GM12878 (cell line): Measurements from ENCODE around the gene TMC7. TPM values are rescaled to one million over a fixed set of nuclear protein-coding genes. Genes with fewer than 3 reads are reported as not detected.

ENCODE experiments used
- ATAC-seq: fragments of 200-7000 bp; cut with Tn5 transposase; 3 replicates; pipeline ENCODE4 v1.9.1; 2020; ENCODE audit warnings: mild to moderate bottlenecking, moderate library complexity
- BruUV-seq: library from RNA; stranded (reverse); fragments of 400-500 nt; replicated peaks from 2 replicates; lab custom pipeline; 2021; lab: Mats Ljungman, UMichigan
- CTCF ChIA-PET: fragments of 300-600 bp; sonication (Branson Sonifier 250); formaldehyde crosslinking; extraction: SDS; loops from one replicate; lab custom pipeline; 2021; ENCODE audit warnings: inconsistent platforms; lab: Yijun Ruan, JAX
- POLR2A ChIA-PET: fragments of 350-600 bp; formaldehyde crosslinking; extraction: SDS; loops from one replicate; lab custom pipeline; 2021; ENCODE audit warnings: inconsistent platforms; lab: Charles Lee
- RAD21 ChIA-PET: fragments of 300-600 bp; sonication (Branson Sonifier 250); formaldehyde crosslinking; loops from one replicate; lab custom pipeline; 2023; ENCODE audit warnings: antibody characterized with exemption; ENCODE audit not compliant: unreplicated experiment; lab: Charles Lee
- SMC1A ChIA-PET: fragments of 300-600 bp; sonication (Branson Sonifier 250); formaldehyde crosslinking; loops from one replicate; lab custom pipeline; 2023; ENCODE audit not compliant: unreplicated experiment, uncharacterized antibody; lab: Charles Lee
- DNase-seq: peaks from one replicate; pipeline ENCODE4 v3.0.0-alpha.2; 2011; ENCODE audit warnings: low read depth, low spot score
- FAIRE-seq: peaks from 3 replicates; lab custom pipeline; 2011; peaks lifted over from hg19 to GRCh38; lab: Jason Lieb, UNC
- H2AFZ ChIP-seq: 2 replicates; pipeline ENCODE4 v1.6.0; 2011; ENCODE audit warnings: low read depth, low read length, control low read depth; ENCODE audit not compliant: control insufficient read depth
- H3K27ac ChIP-seq: 2 replicates; pipeline ENCODE4 v1.5.1; 2011; ENCODE audit warnings: control low read depth; ENCODE audit not compliant: control insufficient read depth, insufficient read depth
- H3K27me3 ChIP-seq, 2 experiments: replicated peaks in 1 of 2; 2 replicates each; pipeline versions ENCODE4 v1.6.0 to v1.6.1; 2011; ENCODE audit warnings: low read length in 1 of 2; ENCODE audit not compliant: control insufficient read depth in 2 of 2, insufficient read depth in 2 of 2
- H3K36me3 ChIP-seq, 2 experiments: 2 replicates each; pipeline ENCODE4 v1.5.1; 2011; ENCODE audit warnings: low read length in 1 of 2; ENCODE audit not compliant: control insufficient read depth in 2 of 2, insufficient read depth in 2 of 2
- H3K4me1 ChIP-seq: 2 replicates; pipeline ENCODE4 v1.6.1; 2011; ENCODE audit warnings: mild to moderate bottlenecking, low read length, moderate library complexity, mixed read lengths; ENCODE audit not compliant: control insufficient read depth, insufficient read depth
- H3K4me2 ChIP-seq: 2 replicates; pipeline ENCODE4 v1.6.0; 2011; ENCODE audit warnings: control low read depth; ENCODE audit not compliant: control insufficient read depth, insufficient read depth
- H3K4me3 ChIP-seq: fragments of 200-600 bp; sonication (generic); 2 replicates; pipeline ENCODE4 v1.5.1; 2016
- H3K79me2 ChIP-seq: 2 replicates; pipeline ENCODE4 v1.6.0; 2011; ENCODE audit warnings: low read length; ENCODE audit not compliant: control insufficient read depth, insufficient read depth
- H3K9ac ChIP-seq: 2 replicates; pipeline ENCODE4 v1.8.0; 2011; ENCODE audit warnings: low read length, control low read depth, mixed read lengths; ENCODE audit not compliant: control insufficient read depth, insufficient read depth
- H3K9me3 ChIP-seq: replicated peaks from 3 replicates; pipeline ENCODE4 v1.5.1; 2011; ENCODE audit warnings: mild to moderate bottlenecking, low read length; ENCODE audit not compliant: control insufficient read depth, insufficient read depth
- H4K20me1 ChIP-seq: 2 replicates; pipeline ENCODE4 v1.6.0; 2011; ENCODE audit not compliant: control insufficient read depth, insufficient read depth
- ATF2 ChIP-seq: IDR thresholded peaks from 2 replicates; pipeline ENCODE4 v1.6.1; 2012; ENCODE audit warnings: low read length, inconsistent platforms
- CHD1 ChIP-seq: IDR thresholded peaks from 2 replicates; pipeline ENCODE4 v1.6.1; 2012; ENCODE audit warnings: low read depth, low read length, improper control_type of control experiment
- EGR1 ChIP-seq, 2 experiments: IDR thresholded peaks; 1 replicate in 1 of 2; 2 replicates in 1 of 2; pipeline ENCODE4 v1.6.1; 2011 to 2012; ENCODE audit warnings: low read depth in 2 of 2, low read length in 2 of 2, borderline replicate concordance in 1 of 2, mild to moderate bottlenecking in 1 of 2, moderate library complexity in 1 of 2
- FOXK2 ChIP-seq: fragments of 450-650 bp; IDR thresholded peaks from 2 replicates; pipeline ENCODE4 v1.6.1; 2017; ENCODE audit warnings: mild to moderate bottlenecking, moderate library complexity
- IKZF1 ChIP-seq: fragments of 450-650 bp; conservative IDR thresholded peaks from 2 replicates; pipeline ENCODE4 v1.6.1; 2017; ENCODE audit warnings: antibody characterized with exemption, mild to moderate bottlenecking
- PAX5 ChIP-seq: IDR thresholded peaks from 2 replicates; pipeline ENCODE4 v1.6.1; 2011; ENCODE audit warnings: low read depth, low read length, borderline replicate concordance
- PAX8 ChIP-seq: fragments of 450-650 bp; IDR thresholded peaks from 2 replicates; pipeline ENCODE4 v1.6.1; 2017; ENCODE audit warnings: mild to moderate bottlenecking, moderate library complexity
- RB1 ChIP-seq: fragments of 450-650 bp; formaldehyde crosslinking; IDR thresholded peaks from 2 replicates; pipeline ENCODE4 v1.6.1; 2017; ENCODE audit warnings: mild to moderate bottlenecking, borderline replicate concordance
- RELB ChIP-seq: fragments of 450-650 bp; IDR thresholded peaks from 2 replicates; pipeline ENCODE4 v1.6.1; 2017; ENCODE audit warnings: low read depth, mild to moderate bottlenecking, moderate library complexity
- SMC3 ChIP-seq: IDR thresholded peaks from 2 replicates; pipeline ENCODE4 v1.6.1; 2011; ENCODE audit warnings: low read length, improper control_type of control experiment, borderline replicate concordance
- STAT1 ChIP-seq: fragments of 450-650 bp; conservative IDR thresholded peaks from 2 replicates; pipeline ENCODE4 v1.6.1; 2014; ENCODE audit warnings: antibody characterized with exemption, mild to moderate bottlenecking
- TAF1 ChIP-seq: IDR thresholded peaks from 2 replicates; pipeline ENCODE4 v1.6.1; 2011; ENCODE audit warnings: mild to moderate bottlenecking, low read depth, low read length, borderline replicate concordance
- ZBTB40 ChIP-seq: fragments of 450-650 bp; IDR thresholded peaks from 2 replicates; pipeline ENCODE4 v1.6.1; 2016; ENCODE audit warnings: mild to moderate bottlenecking, moderate library complexity, borderline replicate concordance
- ZZZ3 ChIP-seq: IDR thresholded peaks from 2 replicates; pipeline ENCODE4 v1.6.1; 2011; ENCODE audit warnings: low read depth; ENCODE audit not compliant: control insufficient read depth, insufficient read length
- WGBS: methylation state at CpG from one replicate; pipeline ENCODE4 v1.1.6; 2016; ENCODE audit warnings: low lambda C conversion rate; ENCODE audit not compliant: insufficient replicate concordance, insufficient coverage; ENCODE audit errors: missing lambda C conversion rate; 5-methylcytosine and 5-hydroxymethylcytosine counted together
- in situ Hi-C: fragments of 300-500 bp; cut with MboI; formaldehyde crosslinking; loops from 9 replicates; pipeline ENCODE4 v1.14.3; 2018; ENCODE audit warnings: mixed read lengths
- intact Hi-C: fragments of 100-400 bp; cut with micrococcal nuclease; formaldehyde crosslinking; loops from one replicate; pipeline ENCODE4 v1.14.2; 2022; ENCODE audit not compliant: unreplicated experiment
- polyA plus RNA-seq, 11 experiments: library from polyadenylated mRNA; depleted of rRNA in 4 of 11; unstranded in 6 of 11; stranded (reverse) in 5 of 11; fragments of >200 nt; fragmentation: Nextera tagmentation in 4 of 11; fragmentation: Illumina TruSeq in 1 of 11; extraction: Ambion mirVana in 4 of 11; extraction: Trizol in 1 of 11; gene quantifications; 1 replicate in 1 of 11; 2 replicates in 10 of 11; pipeline versions ENCODE4 v1.2.1 to v1.2.3, GENCODE V29; 2011 to 2016; ENCODE audit warnings: inconsistent platforms in 2 of 11, missing spikeins in 2 of 11, low read depth in 1 of 11
- total RNA-seq, 4 experiments: library from RNA; depleted of rRNA in 3 of 4; stranded (reverse); fragments of >200 nt in 3 of 4; fragmentation: Illumina TruSeq in 1 of 4; extraction: Trizol in 1 of 4; gene quantifications; 2 replicates each; pipeline versions ENCODE4 v1.2.1 to v1.2.3, GENCODE V29; 2013 to 2021
- TF ChIP-seq, protein P1 (sequence below): fragments of 450-650 bp; conservative IDR thresholded peaks from 2 replicates; pipeline ENCODE4 v1.6.1; 2017; ENCODE audit warnings: mild to moderate bottlenecking, moderate library complexity

The TMC7 gene
- total and polyA plus RNA-seq, 10 of the 15 experiments (the other 5 are each of a cell fraction or from before 2014, with no cell fraction given) = 0.15 TPM; not detected in 9

DNA sequence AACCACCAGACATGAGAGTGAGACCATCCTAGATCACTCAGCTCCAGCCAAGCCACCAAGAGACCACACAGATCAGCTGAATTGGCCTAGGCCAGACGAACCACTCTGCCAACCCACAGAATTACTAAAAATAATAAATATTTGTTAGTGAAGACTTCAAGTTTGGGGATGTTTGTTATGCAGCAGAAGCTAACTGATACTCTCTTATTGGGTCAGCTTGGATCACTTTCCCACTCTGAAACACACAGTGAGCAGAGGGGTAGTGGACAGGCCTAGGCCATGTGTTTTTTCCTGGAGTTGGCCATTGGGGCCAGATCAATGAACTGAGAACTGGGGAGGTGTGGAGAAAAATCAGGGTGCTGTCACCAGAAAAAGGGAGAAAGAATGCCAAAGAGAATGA lies 114.4 kb downstream of the TMC7 start:
- CTCF ChIA-PET = interaction anchor here (0.6 to 1.4 kb wide), 3 partner anchors 9 to 274 kb away, joined by 3 to 5 read pairs (median 3); no protein-coding TSS in a partner anchor
- TF ChIP-seq RB1 (no peak), PAX5 (no peak), FOXK2 (no peak), STAT1 (no peak), IKZF1 (no peak), CHD1 (no peak), EGR1 (IDR thresholded peaks at IDR 0.05; ENCODE audit: borderline replicate concordance in 1 of 2, low read depth in 2 of 2, low read length in 2 of 2) (no peak), TAF1 (no peak), ZZZ3 (no peak), ZBTB40 (no peak), PAX8 (no peak), SMC3 (no peak), ATF2 (no peak), RELB (no peak)
- TF ChIP-seq, protein P1, sequence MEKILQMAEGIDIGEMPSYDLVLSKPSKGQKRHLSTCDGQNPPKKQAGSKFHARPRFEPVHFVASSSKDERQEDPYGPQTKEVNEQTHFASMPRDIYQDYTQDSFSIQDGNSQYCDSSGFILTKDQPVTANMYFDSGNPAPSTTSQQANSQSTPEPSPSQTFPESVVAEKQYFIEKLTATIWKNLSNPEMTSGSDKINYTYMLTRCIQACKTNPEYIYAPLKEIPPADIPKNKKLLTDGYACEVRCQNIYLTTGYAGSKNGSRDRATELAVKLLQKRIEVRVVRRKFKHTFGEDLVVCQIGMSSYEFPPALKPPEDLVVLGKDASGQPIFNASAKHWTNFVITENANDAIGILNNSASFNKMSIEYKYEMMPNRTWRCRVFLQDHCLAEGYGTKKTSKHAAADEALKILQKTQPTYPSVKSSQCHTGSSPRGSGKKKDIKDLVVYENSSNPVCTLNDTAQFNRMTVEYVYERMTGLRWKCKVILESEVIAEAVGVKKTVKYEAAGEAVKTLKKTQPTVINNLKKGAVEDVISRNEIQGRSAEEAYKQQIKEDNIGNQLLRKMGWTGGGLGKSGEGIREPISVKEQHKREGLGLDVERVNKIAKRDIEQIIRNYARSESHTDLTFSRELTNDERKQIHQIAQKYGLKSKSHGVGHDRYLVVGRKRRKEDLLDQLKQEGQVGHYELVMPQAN = no peak

More for the DNA sequence above, 114.4 kb downstream of the TMC7 start:
- intact Hi-C loops = no loop called here
- SMC1A ChIA-PET = no interaction called here
- no peaks in the 10 kb centered on the region for H3K79me2 ChIP-seq
- no peaks in the 10 kb centered on the region for H3K27me3 ChIP-seq
- ATAC-seq (no peak), FAIRE-seq (no peak), DNase-seq (no peak)
- no peak overlapping the region for H3K4me3 ChIP-seq
- no peak overlapping the region for H3K27ac ChIP-seq
- POLR2A ChIA-PET = no interaction called here
- peaks cover 6% of the 10 kb centered on the region; the same call in 2 of the 3 replicates for H3K9me3 ChIP-seq
- H2AFZ ChIP-seq = no peak overlapping the region
- H3K4me2 ChIP-seq = no peak overlapping the region
- no peaks in the 10 kb centered on the region for H4K20me1 ChIP-seq
- no peak overlapping the region for H3K9ac ChIP-seq
- no peaks in the 10 kb centered on the region for H3K36me3 ChIP-seq
- in situ Hi-C loops = no loop called here
- no TSS peak for BruUV-seq
- 0% methylated on average over 1 of the region's 1 CpG for WGBS
- peaks cover 6% of the 10 kb centered on the region; the same call in 1 of the 2 replicates for H3K4me1 ChIP-seq
- RAD21 ChIA-PET = no interaction called here
